NCI-H187 treated with DMSO at 0.1 percent for 48 hours (cell line): Measurements from ENCODE around the gene SLC1A5.

Source experiments
- DNase-seq: peaks from one replicate; lab custom pipeline; 2025; lab: John Stamatoyannopoulos, UW

SLC1A5 gene

GRCh38 chr19:46725036-46725820 is 63.2 kb downstream of the SLC1A5 start:
- no peak for DNase-seq
